Renal cortex interstitium (tissue), 11 donors: ENCODE measurements around the gene TMEM114. TPM values are rescaled to one million over a fixed set of nuclear protein-coding genes. Genes with fewer than 3 reads are reported as not detected.

ENCODE experiments used
- DNase-seq, 11 donors: peaks; one replicate each; pipeline ENCODE4 v3.0.0-alpha.2; 2013; ENCODE audit warnings: low read depth in 9 of 11, low spot score in 4 of 11; ENCODE audit errors: extremely low read depth in 1 of 11
- polyA plus RNA-seq, 3 donors: library from polyadenylated mRNA; unstranded; fragments of 120-200 nt; gene quantifications; one replicate each; pipeline ENCODE4 v1.2.1, GENCODE V29; 2013; ENCODE audit not compliant: insufficient read length in 3 of 3

TMEM114 gene
- polyA plus RNA-seq, 3 donors = 0.11 to 0.18 TPM; not detected in 1

GRCh38 chr16:8519643-8520042 is 70.7 kb downstream of the TMEM114 start:
- DNase-seq = no peak

Other genes with a start within 250 kb of the TMEM114 start
- gene METTL22, start 31.2 kb upstream of the TMEM114 start, polyA plus RNA-seq = 10 to 100 TPM; 19.5 to 30.9 (median 22.0) TPM
- 10 to 100 TPM; 57.0 to 68.6 (median 65.7) TPM for gene ABAT, start 84.1 kb upstream of the TMEM114 start, polyA plus RNA-seq
- gene TMEM186, start 207.1 kb upstream of the TMEM114 start, polyA plus RNA-seq = 10 to 100 TPM; 16.2 to 16.9 (median 16.9) TPM
- gene PMM2, start 207.3 kb upstream of the TMEM114 start, polyA plus RNA-seq = 10 to 100 TPM; 19.8 to 24.5 (median 24.3) TPM